Measurements from ENCODE around the gene TRUB1.

Gene TRUB1

DNA sequence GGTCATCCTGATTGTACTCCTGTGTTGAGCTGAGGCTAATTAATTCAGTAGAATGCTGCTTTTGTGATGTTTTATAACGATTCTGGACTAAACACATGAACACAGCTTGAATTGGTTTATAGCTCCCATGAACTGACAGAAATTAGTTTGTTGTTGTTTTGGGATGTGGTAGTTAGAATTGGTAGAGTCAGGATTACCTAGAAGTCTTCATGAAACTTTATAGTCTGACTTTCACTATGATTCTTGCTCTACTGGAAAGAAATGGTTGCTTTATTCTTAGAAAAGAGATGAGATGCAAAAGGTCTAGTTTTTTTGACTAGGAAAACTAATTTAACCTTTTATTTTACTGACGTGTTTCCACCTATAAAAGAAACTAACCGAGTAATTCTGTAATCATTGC, 23.4 kb upstream of the TRUB1 start:
- H3K4me3 ChIP-seq (ENCODE audit: low read length), result no peak overlapping the region
- TF ChIP-seq ZNF274 (IDR thresholded peaks at IDR 0.05; ENCODE audit: low read depth, low read length), result no peak

GRCh38 chr10:114915294-114915693, 22.7 kb upstream of the TRUB1 start:
- H3K4me3 ChIP-seq (ENCODE audit: low read length), result no peak overlapping the region
- no peak for TF ChIP-seq ZNF274 (IDR thresholded peaks at IDR 0.05; ENCODE audit: low read depth, low read length)

DNA sequence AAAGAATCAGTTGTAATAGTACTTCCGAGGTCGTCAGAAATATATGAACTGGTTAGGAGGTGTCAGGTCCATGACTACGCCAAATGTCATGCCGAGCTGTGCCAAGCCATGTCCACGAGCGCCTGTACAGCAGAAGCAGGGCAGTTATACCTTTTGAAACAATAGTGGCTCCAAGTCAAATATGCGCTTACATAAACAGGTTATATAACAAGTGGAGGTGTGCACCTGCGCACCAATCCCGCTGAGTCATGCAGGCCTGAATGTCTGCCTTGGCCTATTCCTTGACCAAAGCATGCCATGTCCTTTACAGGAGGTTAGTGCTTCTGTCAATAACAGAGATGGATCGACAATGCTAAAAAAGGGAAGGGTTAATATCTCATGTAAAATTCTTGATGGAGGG, 21.3 kb upstream of the TRUB1 start:
- no peak for TF ChIP-seq ZNF274 (IDR thresholded peaks at IDR 0.05; ENCODE audit: low read depth, low read length)
- no peak overlapping the region for H3K4me3 ChIP-seq (ENCODE audit: low read length)

DNA sequence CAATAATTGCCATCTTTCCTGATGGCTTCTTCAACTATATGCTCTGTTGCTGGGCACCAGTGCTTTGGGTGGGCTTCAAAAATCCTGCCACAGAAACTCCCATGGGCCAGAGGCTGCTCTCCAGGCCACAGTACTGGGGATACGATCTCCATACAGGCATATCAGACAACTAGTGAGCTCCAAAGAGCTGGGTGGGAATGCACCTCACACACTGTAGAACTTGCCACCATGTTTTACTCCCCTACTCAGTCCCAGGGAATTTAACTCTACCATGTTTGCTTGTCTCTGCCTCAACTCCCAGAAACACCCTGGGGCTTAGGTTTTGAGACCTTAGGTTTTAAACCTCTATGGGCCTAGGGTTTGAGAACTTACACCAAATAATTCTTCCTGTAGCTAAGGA, 20.5 kb upstream of the TRUB1 start:
- TF ChIP-seq ZNF274 (IDR thresholded peaks at IDR 0.05; ENCODE audit: low read depth, low read length), result no peak
- no peak overlapping the region for H3K4me3 ChIP-seq (ENCODE audit: low read length)

- no peak overlapping the region for H3K4me3 ChIP-seq (ENCODE audit: low read length)
- TF ChIP-seq ZNF274 (IDR thresholded peaks at IDR 0.05; ENCODE audit: low read depth, low read length), result no peak
Observed at GRCh38 chr10:114917927-114918672, 19.9 kb upstream of the TRUB1 start.

DNA sequence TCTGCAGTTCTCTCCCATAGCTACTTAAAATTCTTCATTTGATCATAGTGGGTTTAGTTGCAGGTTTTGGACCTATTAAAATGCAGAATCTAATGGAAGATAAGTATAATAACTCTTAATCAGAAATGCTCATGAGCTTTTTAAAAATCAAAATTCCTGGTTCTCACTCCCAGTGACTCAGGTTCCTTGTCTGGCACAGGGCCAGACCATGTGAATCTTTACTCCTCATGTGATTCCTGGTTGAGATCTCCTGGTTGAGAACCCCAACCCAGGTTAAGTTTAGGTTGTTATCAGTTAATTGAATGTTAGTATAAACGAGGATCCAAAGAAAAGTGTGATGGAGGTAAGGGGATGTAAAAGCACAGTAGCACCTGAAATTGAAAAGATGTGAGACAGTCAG, 17.5 kb upstream of the TRUB1 start:
- no peak for TF ChIP-seq ZNF274 (IDR thresholded peaks at IDR 0.05; ENCODE audit: low read depth, low read length)
- H3K4me3 ChIP-seq (ENCODE audit: low read length), result no peak overlapping the region

- TF ChIP-seq ZNF274 (IDR thresholded peaks at IDR 0.05; ENCODE audit: low read depth, low read length), result no peak
- H3K4me3 ChIP-seq (ENCODE audit: low read length), result no peak overlapping the region
Observed at GRCh38 chr10:114922003-114922402, 16.0 kb upstream of the TRUB1 start.

- TF ChIP-seq ZNF274 (IDR thresholded peaks at IDR 0.05; ENCODE audit: low read depth, low read length), result no peak
- no peak overlapping the region for H3K4me3 ChIP-seq (ENCODE audit: low read length)
Observed at GRCh38 chr10:114923551-114923950, 14.4 kb upstream of the TRUB1 start.

DNA sequence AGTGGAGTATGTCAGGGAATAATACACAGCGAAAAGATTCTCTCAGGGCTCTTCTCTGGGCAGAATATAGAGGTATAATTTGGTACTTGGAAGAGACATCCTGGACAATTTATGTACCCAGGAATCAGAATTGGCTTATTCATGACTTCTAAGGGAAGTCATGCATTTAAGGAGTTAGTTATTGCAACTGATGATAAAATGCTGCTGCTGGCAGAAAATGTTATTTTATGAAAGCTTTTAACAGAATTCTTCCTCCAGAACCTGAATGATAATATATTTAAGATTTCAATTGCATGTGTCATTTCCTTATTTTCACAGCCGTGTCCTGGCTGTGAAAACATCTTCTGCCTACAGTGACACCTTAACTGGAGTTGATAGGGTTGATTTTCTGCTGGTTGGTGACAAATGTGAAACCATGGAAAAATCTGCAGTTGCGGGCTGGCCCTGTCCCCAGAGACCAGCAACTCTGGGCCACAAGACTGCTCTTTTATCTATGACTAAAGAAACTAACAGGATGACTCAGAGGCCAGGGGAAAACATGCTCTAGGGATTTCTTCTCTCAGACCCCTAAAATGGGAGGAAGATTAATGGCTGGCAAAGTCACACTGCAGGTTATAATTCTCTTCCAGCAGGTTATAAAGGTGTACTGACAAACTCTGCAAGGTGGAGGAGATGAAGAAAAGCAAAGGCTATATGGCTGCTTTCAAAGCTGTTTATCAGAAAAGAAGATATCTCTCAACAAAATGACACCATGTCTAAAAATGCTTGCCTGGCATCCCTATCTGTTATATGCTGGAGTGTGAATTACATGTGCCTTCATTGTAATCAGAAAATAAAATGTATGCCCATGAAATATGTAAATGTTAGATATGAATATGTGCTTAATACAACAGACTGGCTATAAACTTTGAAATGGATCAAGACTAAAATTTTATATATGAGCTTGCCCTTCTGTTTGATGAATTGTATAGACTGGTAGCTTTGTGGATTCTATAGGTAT, 12.1 kb upstream of the TRUB1 start:
- no peak for TF ChIP-seq ZNF274 (IDR thresholded peaks at IDR 0.05; ENCODE audit: low read depth, low read length)

DNA sequence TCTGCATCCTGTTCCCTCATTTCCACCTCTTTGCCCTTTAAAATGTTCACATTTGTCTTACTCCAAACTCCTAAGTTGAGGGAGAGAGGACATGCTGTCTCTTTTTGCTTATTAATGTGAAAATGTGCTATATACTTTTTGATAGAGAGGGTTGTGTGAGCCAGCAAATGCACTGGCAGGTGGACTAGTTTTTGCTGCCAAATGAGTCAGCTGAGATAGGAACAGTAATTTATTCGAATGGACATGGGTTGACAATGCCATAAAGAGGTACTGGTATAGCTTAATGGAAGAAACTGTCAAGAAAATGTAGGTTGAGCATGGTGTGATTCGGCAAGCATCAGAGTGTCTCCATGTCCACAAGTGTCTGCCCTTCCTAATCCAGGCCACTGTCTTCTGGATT, 9.2 kb upstream of the TRUB1 start:
- H3K4me3 ChIP-seq (ENCODE audit: low read length), result no peak overlapping the region

More for the DNA sequence above, 12.1 kb upstream of the TRUB1 start:
- no peak overlapping the region for H3K4me3 ChIP-seq (ENCODE audit: low read length)

DNA sequence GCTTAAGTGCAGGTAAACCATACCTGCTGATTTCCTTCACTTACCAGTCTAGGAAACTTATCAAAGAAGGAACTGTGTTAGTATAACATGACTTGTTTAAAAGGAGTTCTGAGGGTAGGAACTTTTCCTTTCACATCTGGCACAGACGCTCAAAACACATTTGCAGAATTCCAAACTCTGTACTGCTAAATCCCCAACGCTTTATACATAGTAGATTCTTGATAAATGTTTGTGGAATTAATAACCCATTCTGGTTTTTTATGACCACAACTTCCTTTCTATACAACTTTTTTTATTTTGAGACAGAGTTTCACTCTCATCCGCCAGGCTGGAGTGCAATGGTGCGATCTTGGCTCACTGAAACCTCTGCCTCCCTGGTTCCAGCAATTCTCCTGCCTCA, 7.7 kb upstream of the TRUB1 start:
- H3K4me3 ChIP-seq (ENCODE audit: low read length), result no peak overlapping the region
- TF ChIP-seq ZNF274 (IDR thresholded peaks at IDR 0.05; ENCODE audit: low read depth, low read length), result no peak

More for the DNA sequence above, 9.2 kb upstream of the TRUB1 start:
- no peak for TF ChIP-seq ZNF274 (IDR thresholded peaks at IDR 0.05; ENCODE audit: low read depth, low read length)

DNA sequence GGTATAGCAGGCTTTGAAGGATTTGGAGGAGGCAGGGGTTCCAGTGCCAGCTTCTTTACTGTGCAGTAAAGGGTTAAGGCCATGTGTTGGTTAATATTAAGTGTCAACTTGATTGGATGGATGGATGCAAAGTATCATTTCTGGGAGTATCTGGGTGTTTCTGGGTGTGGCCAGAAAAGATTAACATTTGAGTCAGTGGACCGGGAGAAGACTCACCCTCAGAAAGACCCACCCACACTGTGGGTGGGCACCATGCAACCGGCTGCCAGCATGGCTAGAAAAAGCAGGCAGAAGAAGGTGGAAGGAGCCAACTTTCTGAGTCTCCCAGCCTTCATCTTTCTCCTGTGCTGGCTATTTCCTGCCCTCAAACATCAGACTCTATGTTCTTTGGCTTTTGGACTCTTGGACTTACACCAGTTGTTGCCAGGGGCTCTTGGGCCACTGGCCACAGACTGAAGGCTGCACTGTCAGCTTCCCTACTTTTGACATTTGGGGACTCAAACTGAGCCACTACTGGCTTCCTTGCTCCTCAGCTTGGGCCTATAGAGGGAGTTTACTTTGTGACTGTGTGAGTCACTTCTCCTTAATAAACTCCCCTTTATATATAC, 6.8 kb upstream of the TRUB1 start:
- no peak for TF ChIP-seq ZNF274 (IDR thresholded peaks at IDR 0.05; ENCODE audit: low read depth, low read length)
- no peak overlapping the region for H3K4me3 ChIP-seq (ENCODE audit: low read length)

GRCh38 chr10:114932225-114932624, 5.8 kb upstream of the TRUB1 start:
- H3K4me3 ChIP-seq (ENCODE audit: low read length), result no peak overlapping the region
- TF ChIP-seq ZNF274 (IDR thresholded peaks at IDR 0.05; ENCODE audit: low read depth, low read length), result no peak

- H3K4me3 ChIP-seq (ENCODE audit: low read length), result no peak overlapping the region
- no peak for TF ChIP-seq ZNF274 (IDR thresholded peaks at IDR 0.05; ENCODE audit: low read depth, low read length)
Observed at GRCh38 chr10:114932945-114933344, 5.0 kb upstream of the TRUB1 start.

Data from GM08714 (cell line).